Ishikawa (cell line): ENCODE data around the gene ADCY2.

ENCODE experiments used
- CEBPB ChIP-seq: IDR thresholded peaks from 2 replicates; pipeline ENCODE4 v1.6.1; 2012
- CREB1 ChIP-seq: IDR thresholded peaks from 2 replicates; pipeline ENCODE4 v1.6.1; 2012; ENCODE audit warnings: low read depth
- EGR1 ChIP-seq: IDR thresholded peaks from 2 replicates; pipeline ENCODE4 v1.6.1; 2012
- EP300 ChIP-seq: IDR thresholded peaks from 2 replicates; pipeline ENCODE4 v1.6.1; 2012; ENCODE audit warnings: borderline replicate concordance
- FOXM1 ChIP-seq: IDR thresholded peaks from 2 replicates; pipeline ENCODE4 v1.6.1; 2012; ENCODE audit warnings: low read depth, borderline replicate concordance
- MAX ChIP-seq: IDR thresholded peaks from 2 replicates; pipeline ENCODE4 v1.6.1; 2012
- NFIC ChIP-seq: IDR thresholded peaks from 2 replicates; pipeline ENCODE4 v1.6.1; 2012
- RAD21 ChIP-seq: IDR thresholded peaks from 2 replicates; pipeline ENCODE4 v1.6.1; 2012; ENCODE audit warnings: low read depth
- REST ChIP-seq: IDR thresholded peaks from 2 replicates; pipeline ENCODE4 v1.6.1; 2012; ENCODE audit warnings: low read depth, mild to moderate bottlenecking
- TAF1 ChIP-seq: IDR thresholded peaks from 2 replicates; pipeline ENCODE4 v1.6.1; 2012; ENCODE audit warnings: low read depth, mild to moderate bottlenecking
- TCF12 ChIP-seq: IDR thresholded peaks from 2 replicates; pipeline ENCODE4 v1.6.1; 2012; ENCODE audit warnings: low read depth
- TEAD4 ChIP-seq: IDR thresholded peaks from 2 replicates; pipeline ENCODE4 v1.6.1; 2012
- USF1 ChIP-seq: IDR thresholded peaks from 2 replicates; pipeline ENCODE4 v1.6.1; 2012
- YY1 ChIP-seq: IDR thresholded peaks from 2 replicates; pipeline ENCODE4 v1.6.1; 2012; ENCODE audit warnings: low read depth
- ZBTB7A ChIP-seq: IDR thresholded peaks from 2 replicates; pipeline ENCODE4 v1.6.1; 2012; ENCODE audit warnings: low read depth

Gene ADCY2

GRCh38 chr5:7668161-7668560 is 272.2 kb downstream of the ADCY2 start:
- TF ChIP-seq RAD21 (no peak), MAX (no peak), ZBTB7A (no peak), USF1 (no peak), CEBPB (no peak), YY1 (no peak), NFIC (no peak), FOXM1 (no peak)

GRCh38 chr5:7668627-7669026 is 272.7 kb downstream of the ADCY2 start:
- TF ChIP-seq TAF1 (no peak), USF1 (no peak), CEBPB (no peak), TCF12 (no peak), RAD21 (no peak), CREB1 (no peak), EP300 (no peak), YY1 (no peak), EGR1 (no peak), FOXM1 (no peak), REST (no peak), NFIC (no peak), MAX (no peak)

- TF ChIP-seq FOXM1 (no peak), CREB1 (no peak), USF1 (no peak), EGR1 (no peak), TEAD4 (no peak), ZBTB7A (no peak), NFIC (no peak), EP300 (no peak), TCF12 (no peak), YY1 (no peak), REST (no peak), MAX (no peak), RAD21 (no peak), CEBPB (no peak), TAF1 (no peak)
Observed at GRCh38 chr5:7671381-7671993, 275.5 kb downstream of the ADCY2 start.

GRCh38 chr5:7673658-7674057 is 277.7 kb downstream of the ADCY2 start:
- TF ChIP-seq ZBTB7A: no peak
- TF ChIP-seq USF1: no peak
- TF ChIP-seq TCF12: no peak

GRCh38 chr5:7676455-7676854 is 280.5 kb downstream of the ADCY2 start:
- no peak for TF ChIP-seq MAX
- TF ChIP-seq EP300: no peak
- no peak for TF ChIP-seq YY1
- TF ChIP-seq FOXM1: no peak
- no peak for TF ChIP-seq CREB1
- no peak for TF ChIP-seq RAD21
- TF ChIP-seq REST: no peak
- no peak for TF ChIP-seq EGR1
- TF ChIP-seq CEBPB: no peak
- no peak for TF ChIP-seq NFIC
